ENCODE data around the gene RABGAP1. TPM values are rescaled to one million over a fixed set of nuclear protein-coding genes. Genes with fewer than 3 reads are reported as not detected.

RABGAP1 gene
- total and polyA plus RNA-seq, 10 of the 15 experiments (the other 5 are each of a cell fraction or from before 2014, with no cell fraction given), result 2.6 to 31.6 (median 12.5) TPM

DNA sequence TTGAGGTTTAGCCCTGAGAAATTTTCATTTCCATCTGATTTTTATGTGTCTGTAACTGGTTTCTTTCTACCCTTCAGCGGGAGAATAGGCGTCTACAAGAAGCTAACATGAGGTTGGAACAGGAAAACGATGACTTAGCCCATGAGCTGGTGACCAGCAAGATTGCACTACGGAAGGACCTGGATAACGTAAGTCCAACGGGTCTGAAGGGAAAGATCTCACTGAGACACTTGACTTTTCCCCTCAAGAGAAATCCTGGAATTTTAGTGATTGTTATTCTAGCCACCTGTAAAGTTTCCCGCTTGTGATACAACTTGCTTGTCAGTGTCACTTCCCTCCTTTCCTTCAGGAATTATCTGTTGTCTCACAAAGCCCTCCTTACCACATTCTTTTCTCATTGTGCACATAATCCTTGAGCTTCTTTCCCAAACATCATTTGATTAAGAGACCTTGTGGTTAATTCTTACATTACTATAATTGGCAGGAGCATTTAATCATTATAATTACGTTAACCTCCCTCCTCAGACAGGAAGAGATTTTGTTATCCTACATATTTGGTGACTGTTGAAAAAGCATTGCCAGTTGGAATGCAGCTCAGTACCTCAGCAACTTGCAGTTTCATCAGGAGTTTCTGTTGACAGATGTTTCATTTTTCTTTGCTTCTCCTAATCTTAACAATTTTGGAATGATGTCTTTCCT is 149.5 kb downstream of the RABGAP1 start:
- Histone ChIP-seq H3K4me1 (ENCODE audit: control insufficient read depth, insufficient read depth, low read length) (peaks cover under 1% of the 10 kb centered on the region), H3K79me2 (ENCODE audit: control insufficient read depth, insufficient read depth, low read length) (no peaks in the 10 kb centered on the region), H3K27me3 (replicated peaks in 1 of 2; ENCODE audit: control insufficient read depth in 2 of 2, insufficient read depth in 2 of 2, low read length in 1 of 2) (no peaks in the 10 kb centered on the region), H3K4me3 (no peak overlapping the region), H3K27ac (ENCODE audit: control insufficient read depth, insufficient read depth) (no peak overlapping the region), H2AFZ (ENCODE audit: control insufficient read depth, low read depth, low read length) (no peak overlapping the region), H3K36me3 (ENCODE audit: control insufficient read depth in 2 of 2, insufficient read depth in 2 of 2, low read length in 1 of 2) (peaks cover 0 to 13% of the 10 kb centered on the region in 2 experiments; a peak in 2 of 4 replicates), H4K20me1 (ENCODE audit: control insufficient read depth, insufficient read depth) (no peaks in the 10 kb centered on the region), H3K4me2 (ENCODE audit: control insufficient read depth, insufficient read depth) (0 out of 2 replicates have a peak overlapping the region, but pooled peaks have one; percentile 12), H3K9ac (ENCODE audit: control insufficient read depth, insufficient read depth, low read length) (no peak overlapping the region), H3K9me3 (replicated peaks; ENCODE audit: control insufficient read depth, insufficient read depth, low read length) (no peaks in the 10 kb centered on the region)
- SMC1A ChIA-PET (ENCODE audit: uncharacterized antibody, unreplicated experiment), result interaction anchor here (0.6 to 1.8 kb wide), 10 partner anchors 8 to 259 kb away, joined by 3 to 9 read pairs (median 3); no protein-coding TSS in a partner anchor
- no peak for ATAC-seq
- BruUV-seq (replicated peaks), result no TSS peak
- RAD21 ChIA-PET (ENCODE audit: unreplicated experiment), result interaction anchor here (1.1 kb wide), 1 partner anchor 259 kb away, joined by 3 read pairs; no protein-coding TSS in a partner anchor
- no peak for DNase-seq (ENCODE audit: low read depth, low spot score)
- TF ChIP-seq BRCA1 (IDR thresholded peaks at IDR 0.05; ENCODE audit: low read depth, low read length), result no peak
- POLR2A ChIA-PET, result no interaction called here
- intact Hi-C loops (cut with micrococcal nuclease; ENCODE audit: unreplicated experiment) (no loop called here), in situ Hi-C loops (cut with MboI) (no loop called here)
- CTCF ChIA-PET, result interaction anchor here (0.6 to 2.0 kb wide), 11 partner anchors 8 to 264 kb away, joined by 3 to 11 read pairs (median 3); no protein-coding TSS in a partner anchor
- WGBS (ENCODE audit: insufficient coverage, insufficient replicate concordance, low lambda C conversion rate, missing lambda C conversion rate), result 75% methylated on average over 8 of the region's 8 CpGs
- no peak for FAIRE-seq

DNA sequence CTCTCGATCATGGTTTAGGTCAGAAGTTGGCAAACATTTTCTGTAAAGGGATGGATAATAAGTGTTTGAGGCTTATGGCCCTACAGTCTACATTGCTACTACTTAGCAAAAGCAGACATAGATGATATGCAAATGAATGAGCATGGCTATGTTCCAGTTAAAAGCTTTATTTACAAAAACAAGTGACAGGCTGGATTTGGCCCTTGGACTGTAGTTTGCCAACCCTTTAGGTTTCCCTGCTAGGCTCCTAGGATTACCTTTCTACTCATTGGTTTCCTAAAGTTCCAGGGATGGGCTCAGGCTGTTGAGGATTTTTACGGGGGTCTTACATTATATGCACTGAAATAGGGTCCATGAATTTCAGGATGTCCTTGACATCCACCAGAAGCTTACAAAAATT is 150.1 kb downstream of the RABGAP1 start:
- no peak for TF ChIP-seq RAD21 (IDR thresholded peaks at IDR 0.05; ENCODE audit: insufficient read depth, low read depth, low read length)
- TF ChIP-seq, protein P1, sequence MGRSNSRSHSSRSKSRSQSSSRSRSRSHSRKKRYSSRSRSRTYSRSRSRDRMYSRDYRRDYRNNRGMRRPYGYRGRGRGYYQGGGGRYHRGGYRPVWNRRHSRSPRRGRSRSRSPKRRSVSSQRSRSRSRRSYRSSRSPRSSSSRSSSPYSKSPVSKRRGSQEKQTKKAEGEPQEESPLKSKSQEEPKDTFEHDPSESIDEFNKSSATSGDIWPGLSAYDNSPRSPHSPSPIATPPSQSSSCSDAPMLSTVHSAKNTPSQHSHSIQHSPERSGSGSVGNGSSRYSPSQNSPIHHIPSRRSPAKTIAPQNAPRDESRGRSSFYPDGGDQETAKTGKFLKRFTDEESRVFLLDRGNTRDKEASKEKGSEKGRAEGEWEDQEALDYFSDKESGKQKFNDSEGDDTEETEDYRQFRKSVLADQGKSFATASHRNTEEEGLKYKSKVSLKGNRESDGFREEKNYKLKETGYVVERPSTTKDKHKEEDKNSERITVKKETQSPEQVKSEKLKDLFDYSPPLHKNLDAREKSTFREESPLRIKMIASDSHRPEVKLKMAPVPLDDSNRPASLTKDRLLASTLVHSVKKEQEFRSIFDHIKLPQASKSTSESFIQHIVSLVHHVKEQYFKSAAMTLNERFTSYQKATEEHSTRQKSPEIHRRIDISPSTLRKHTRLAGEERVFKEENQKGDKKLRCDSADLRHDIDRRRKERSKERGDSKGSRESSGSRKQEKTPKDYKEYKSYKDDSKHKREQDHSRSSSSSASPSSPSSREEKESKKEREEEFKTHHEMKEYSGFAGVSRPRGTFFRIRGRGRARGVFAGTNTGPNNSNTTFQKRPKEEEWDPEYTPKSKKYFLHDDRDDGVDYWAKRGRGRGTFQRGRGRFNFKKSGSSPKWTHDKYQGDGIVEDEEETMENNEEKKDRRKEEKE (IDR thresholded peaks at IDR 0.05), result no peak
- no peak for TF ChIP-seq HDAC6 (IDR thresholded peaks at IDR 0.05; ENCODE audit: unreplicated experiment)
- Histone ChIP-seq H4K20me1 (ENCODE audit: control insufficient read depth, insufficient read depth) (no peaks in the 10 kb centered on the region), H3K4me2 (ENCODE audit: control insufficient read depth, insufficient read depth) (no peak overlapping the region), H3K9me3 (replicated peaks; ENCODE audit: control insufficient read depth, insufficient read depth, low read length) (no peaks in the 10 kb centered on the region), H3K27ac (ENCODE audit: control insufficient read depth, insufficient read depth) (no peak overlapping the region), H2AFZ (ENCODE audit: control insufficient read depth, low read depth, low read length) (no peak overlapping the region), H3K36me3 (ENCODE audit: control insufficient read depth in 2 of 2, insufficient read depth in 2 of 2, low read length in 1 of 2) (peaks cover 0 to 13% of the 10 kb centered on the region in 2 experiments; a peak in 2 of 4 replicates), H3K27me3 (replicated peaks in 1 of 2; ENCODE audit: control insufficient read depth in 2 of 2, insufficient read depth in 2 of 2, low read length in 1 of 2) (no peaks in the 10 kb centered on the region), H3K4me1 (ENCODE audit: control insufficient read depth, insufficient read depth, low read length) (peaks cover 5% of the 10 kb centered on the region), H3K9ac (ENCODE audit: control insufficient read depth, insufficient read depth, low read length) (no peak overlapping the region), H3K4me3 (no peak overlapping the region), H3K79me2 (ENCODE audit: control insufficient read depth, insufficient read depth, low read length) (no peaks in the 10 kb centered on the region; the same call in 1 of the 2 replicates)
- ChIA-PET POLR2A (no interaction called here), CTCF (interaction anchor here (0.6 to 2.7 kb wide), 11 partner anchors 9 to 264 kb away, joined by 3 to 12 read pairs (median 5); no protein-coding TSS in a partner anchor), SMC1A (ENCODE audit: uncharacterized antibody, unreplicated experiment) (interaction anchor here (0.6 to 1.8 kb wide), 9 partner anchors 9 to 959 kb away, joined by 3 to 9 read pairs (median 3); no protein-coding TSS in a partner anchor), RAD21 (ENCODE audit: unreplicated experiment) (interaction anchor here (1.1 kb wide), 1 partner anchor 259 kb away, joined by 3 read pairs; no protein-coding TSS in a partner anchor)
- DNase-seq (ENCODE audit: low read depth, low spot score), result no peak
- in situ Hi-C loops (cut with MboI), result no loop called here
- no TSS peak for BruUV-seq (replicated peaks)
- intact Hi-C loops (cut with micrococcal nuclease; ENCODE audit: unreplicated experiment), result no loop called here
- no peak for ATAC-seq
- no peak for FAIRE-seq
- WGBS (ENCODE audit: insufficient coverage, insufficient replicate concordance, low lambda C conversion rate, missing lambda C conversion rate), result 78% methylated on average over 2 of the region's 2 CpGs
